ENCODE data around the gene NEO1.

The NEO1 gene

GRCh38 chr15:73308305-73308704 lies 256.0 kb downstream of the NEO1 start:
- DNase-seq (ENCODE audit: low spot score) = no peak

- no peak for DNase-seq (ENCODE audit: low spot score)
Observed at GRCh38 chr15:73313861-73314260, 261.6 kb downstream of the NEO1 start.

DNA sequence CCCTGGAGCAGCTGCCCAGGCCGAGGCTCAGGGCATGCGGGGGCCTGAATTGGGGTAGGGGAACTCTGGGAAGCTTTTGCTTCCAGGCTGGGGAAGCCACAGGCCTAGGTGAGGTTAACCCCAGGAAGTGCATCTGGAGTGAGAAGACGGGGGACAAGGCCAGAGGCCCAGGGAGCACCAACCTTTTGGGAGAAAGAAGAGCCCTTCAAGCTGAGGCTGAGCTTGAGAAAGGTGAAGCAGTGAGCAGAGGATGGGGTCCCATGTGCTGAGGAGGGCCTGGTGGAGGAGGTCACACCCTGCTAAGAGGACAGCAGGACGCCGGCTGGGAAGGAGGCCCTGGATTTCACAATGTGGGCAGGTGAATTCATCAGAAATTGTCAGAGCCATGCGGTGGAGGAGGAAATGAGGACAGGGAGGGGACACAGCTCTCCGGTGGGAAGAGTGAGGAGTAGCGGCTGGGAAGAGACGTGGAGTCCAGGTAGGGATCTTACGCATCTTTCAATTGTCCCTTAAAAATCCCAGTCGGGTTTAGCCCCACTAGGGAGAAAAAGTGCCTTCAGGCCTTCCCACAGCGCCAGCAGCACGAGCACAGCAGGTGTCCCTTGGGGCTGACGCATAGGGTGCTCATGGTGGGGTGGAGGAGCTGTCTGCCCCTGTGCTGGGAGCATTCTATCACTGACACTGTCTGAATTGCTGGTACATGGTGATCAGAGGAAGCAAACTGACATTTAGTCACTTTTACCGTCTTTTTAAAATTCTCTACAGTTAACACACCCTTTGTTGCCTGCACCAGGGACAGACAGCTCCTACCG lies 265.6 kb downstream of the NEO1 start:
- DNase-seq (ENCODE audit: low spot score) = no peak

- no peak for DNase-seq (ENCODE audit: low spot score)
Observed at GRCh38 chr15:73318463-73319351, 266.4 kb downstream of the NEO1 start.

- no peak for DNase-seq (ENCODE audit: low spot score)
Observed at GRCh38 chr15:73319460-73320245, 267.4 kb downstream of the NEO1 start.

- DNase-seq (ENCODE audit: low spot score) = no peak
Observed at GRCh38 chr15:73320619-73321180, 268.4 kb downstream of the NEO1 start.

DNA sequence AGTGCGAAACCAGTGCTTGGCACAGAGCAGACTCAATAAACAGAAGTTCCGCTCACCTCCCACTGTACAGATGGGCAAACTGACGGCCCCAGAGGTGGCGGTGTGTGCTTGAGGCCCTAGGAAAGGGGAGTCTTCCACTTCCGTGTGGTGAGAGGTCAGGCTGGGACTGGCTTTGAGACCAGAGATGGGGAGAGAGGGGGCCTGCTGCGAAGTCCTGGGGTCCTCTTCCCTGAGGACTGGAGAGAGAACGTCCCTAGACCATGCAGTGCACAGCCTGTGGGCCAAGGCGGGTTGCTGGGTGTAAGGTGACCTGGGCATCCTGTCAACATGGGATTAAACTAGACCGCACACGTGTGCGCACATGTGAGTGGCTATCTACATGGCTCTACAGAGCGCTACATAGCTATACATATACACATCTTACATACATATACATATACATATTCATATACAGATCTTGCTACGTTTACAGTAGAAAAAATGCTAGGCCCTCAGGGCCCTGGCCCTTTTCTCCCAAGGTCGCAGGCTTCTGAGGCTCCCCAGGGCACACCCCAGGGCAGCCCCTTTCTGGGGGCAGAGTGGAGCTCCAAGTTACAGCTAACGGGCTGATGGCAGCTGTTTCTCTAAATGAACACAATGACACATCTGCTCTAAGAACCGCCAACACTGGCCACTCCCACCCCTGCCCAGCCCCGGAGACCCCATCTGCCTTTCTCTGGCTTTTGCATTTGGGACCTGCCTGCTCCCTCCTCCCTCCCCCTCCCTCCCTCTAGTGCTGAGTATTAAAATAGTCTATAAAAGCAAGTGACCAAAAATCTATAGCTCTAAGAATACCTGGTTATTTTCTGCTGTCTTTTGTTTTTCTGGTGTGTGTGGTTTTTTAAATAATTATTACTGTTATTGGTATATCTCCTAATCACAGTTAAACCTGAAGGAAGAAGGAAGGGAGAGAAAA lies 269.5 kb downstream of the NEO1 start:
- DNase-seq (ENCODE audit: low spot score) = no peak

DNA sequence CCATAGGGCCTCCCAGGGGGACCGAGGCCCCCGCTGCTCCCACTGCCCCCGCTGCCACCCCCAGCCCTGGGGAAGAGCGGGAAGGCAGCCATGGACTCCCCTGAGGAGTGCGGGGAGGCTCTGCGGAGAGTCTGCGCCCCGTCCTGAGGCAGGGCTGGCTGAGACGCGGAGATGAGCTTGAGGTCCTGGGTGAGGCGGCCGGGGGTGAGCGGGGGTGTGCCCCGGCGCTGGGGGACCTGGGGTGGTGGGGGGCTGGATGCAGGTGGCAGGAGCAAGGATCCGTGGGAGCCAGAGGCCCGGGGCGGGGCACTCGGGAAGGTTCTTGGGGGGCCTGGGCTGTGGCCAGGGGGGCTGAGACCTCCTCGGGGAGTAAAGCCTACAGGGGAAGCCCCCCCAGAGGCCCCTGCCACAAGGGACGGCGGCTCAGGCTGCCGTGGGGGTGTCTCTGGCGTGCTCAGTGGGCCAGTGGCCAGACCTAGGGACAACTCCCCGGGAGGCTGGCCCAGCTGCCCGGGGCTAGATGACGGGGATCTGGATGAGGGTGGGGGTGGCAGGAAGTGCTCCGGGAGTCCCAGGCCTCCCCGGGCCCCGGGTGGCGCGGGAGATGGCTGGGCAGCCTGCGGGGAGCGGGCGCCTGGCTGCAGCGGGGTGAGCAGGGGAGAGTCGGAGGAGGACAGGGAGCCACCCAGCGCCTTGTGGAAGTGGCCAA lies 270.6 kb downstream of the NEO1 start:
- no peak for DNase-seq (ENCODE audit: low spot score)

- no peak for DNase-seq (ENCODE audit: low spot score)
Observed at GRCh38 chr15:73323374-73323955, 271.2 kb downstream of the NEO1 start.

DNA sequence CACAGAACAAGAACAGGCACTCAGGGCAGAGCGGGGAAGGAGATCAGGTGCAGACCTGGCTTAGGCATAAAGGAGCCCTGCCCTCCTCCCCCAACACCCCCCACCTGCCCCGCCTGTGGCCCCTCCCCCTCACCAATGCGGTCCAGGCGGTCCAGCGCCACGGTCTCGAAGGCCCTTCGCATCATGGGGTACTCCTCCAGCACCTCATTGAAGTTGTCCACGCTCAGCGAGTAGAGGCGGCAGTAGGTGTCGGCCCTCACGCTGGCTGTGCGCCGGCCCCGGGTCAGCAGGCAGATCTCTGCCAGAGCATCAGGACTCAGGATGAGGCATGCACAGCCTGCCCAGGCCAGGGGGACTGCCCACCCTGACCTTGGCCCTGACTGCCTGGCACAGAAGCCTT lies 271.7 kb downstream of the NEO1 start:
- no peak for DNase-seq (ENCODE audit: low spot score)

DNA sequence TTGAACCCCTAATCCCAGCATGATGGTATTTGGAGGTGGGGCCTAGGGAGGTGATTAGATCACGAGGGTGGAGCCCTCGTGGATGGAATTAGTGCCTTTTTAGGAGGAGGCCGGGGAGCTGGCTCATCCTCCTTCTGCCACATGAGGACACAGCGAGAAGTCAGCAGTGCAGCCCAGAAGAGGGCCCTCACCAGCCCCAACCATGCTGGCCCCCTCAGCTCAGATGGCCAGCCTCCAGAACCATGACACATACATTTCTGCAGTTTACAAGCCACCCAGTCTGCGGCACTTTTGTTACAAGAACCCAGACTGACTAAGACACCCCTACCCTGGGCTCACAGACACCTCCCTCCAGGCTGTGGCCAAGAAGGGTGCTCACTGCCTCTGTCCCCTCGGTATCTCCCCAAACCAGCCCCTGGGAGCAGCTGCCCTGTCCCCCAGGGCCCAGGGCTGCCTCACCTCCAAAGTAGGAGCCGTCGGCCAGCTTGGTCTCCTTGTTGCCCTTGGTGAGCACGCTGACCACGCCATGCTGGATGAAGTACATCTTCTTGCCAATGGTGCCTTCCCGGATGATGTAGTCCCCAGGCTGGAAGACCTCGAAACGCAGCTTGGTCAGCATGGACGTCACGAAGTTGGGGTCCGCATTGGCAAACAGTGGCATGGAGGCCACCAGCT lies 272.4 kb downstream of the NEO1 start:
- no peak for DNase-seq (ENCODE audit: low spot score)

GRCh38 chr15:73325191-73325861 lies 273.1 kb downstream of the NEO1 start:
- DNase-seq (ENCODE audit: low spot score) = no peak

- DNase-seq (ENCODE audit: low spot score) = no peak
Observed at GRCh38 chr15:73326157-73326556, 273.9 kb downstream of the NEO1 start.

GRCh38 chr15:73328149-73328820 lies 276.0 kb downstream of the NEO1 start:
- DNase-seq (ENCODE audit: low spot score) = no peak

GRCh38 chr15:73328981-73329380 lies 276.7 kb downstream of the NEO1 start:
- no peak for DNase-seq (ENCODE audit: low spot score)

- DNase-seq (ENCODE audit: low spot score) = no peak
Observed at GRCh38 chr15:73329501-73330200, 277.4 kb downstream of the NEO1 start.

Data from AG08396 (cell line).